HK-2 (cell line): Measurements from ENCODE around the gene RIOK1.
"Not testable (repeated sequence)": the region's sequence is repeated elsewhere in the genome, so short reads cannot be mapped to it uniquely, and the experiment has no call there.

Experiments
- DNase-seq: peaks from one replicate; pipeline ENCODE4 v3.0.0-alpha.2; 2018; ENCODE audit not compliant: unreplicated experiment

Gene RIOK1

GRCh38 chr6:7441048-7441775 is 51.6 kb downstream of the RIOK1 start:
- DNase-seq: no peak

GRCh38 chr6:7442467-7442866 is 52.9 kb downstream of the RIOK1 start:
- no peak for DNase-seq

- no peak for DNase-seq
Observed at GRCh38 chr6:7445101-7445500, 55.5 kb downstream of the RIOK1 start.

GRCh38 chr6:7445885-7446461 is 56.4 kb downstream of the RIOK1 start:
- DNase-seq: no peak

- DNase-seq: no peak
Observed at GRCh38 chr6:7446619-7447325, 57.2 kb downstream of the RIOK1 start.

- DNase-seq: no peak
Observed at GRCh38 chr6:7448232-7448631, 58.6 kb downstream of the RIOK1 start.

- DNase-seq: no peak
Observed at GRCh38 chr6:7449018-7449417, 59.4 kb downstream of the RIOK1 start.

GRCh38 chr6:7451326-7451725 is 61.7 kb downstream of the RIOK1 start:
- DNase-seq: no peak

- DNase-seq: no peak
Observed at GRCh38 chr6:7452898-7453297, 63.3 kb downstream of the RIOK1 start.

- DNase-seq: no peak
Observed at GRCh38 chr6:7454696-7455358, 65.2 kb downstream of the RIOK1 start.

- not testable (repeated sequence) for DNase-seq
Observed at GRCh38 chr6:7456302-7456701, 66.7 kb downstream of the RIOK1 start.

GRCh38 chr6:7461416-7461815 is 71.8 kb downstream of the RIOK1 start:
- DNase-seq: peak; percentile 6

- DNase-seq: no peak
Observed at GRCh38 chr6:7463785-7464184, 74.2 kb downstream of the RIOK1 start.

- DNase-seq: no peak
Observed at GRCh38 chr6:7467007-7467897, 77.6 kb downstream of the RIOK1 start.
